Fibroblast of pulmonary artery (primary cell): ENCODE data around the gene LINC00237.
A peak's percentile ranks its signal among the peaks of the same experiment; 100 is the strongest.

Source experiments
- DNase-seq: peaks from one replicate; pipeline ENCODE4 v3.0.0-alpha.2; 2010; ENCODE audit warnings: low read depth
- H3K4me3 ChIP-seq: replicated peaks from 2 replicates; pipeline ENCODE4 v1.5.1; 2011; ENCODE audit warnings: low read depth, mild to moderate bottlenecking, control low read depth, low read length, moderate library complexity
- TF ChIP-seq, protein P1 (sequence below): IDR thresholded peaks from 2 replicates; pipeline ENCODE4 v1.5.1; 2011; ENCODE audit warnings: mild to moderate bottlenecking, control low read depth, low read length, inconsistent platforms; ENCODE audit errors: missing control alignments

LINC00237 gene

DNA sequence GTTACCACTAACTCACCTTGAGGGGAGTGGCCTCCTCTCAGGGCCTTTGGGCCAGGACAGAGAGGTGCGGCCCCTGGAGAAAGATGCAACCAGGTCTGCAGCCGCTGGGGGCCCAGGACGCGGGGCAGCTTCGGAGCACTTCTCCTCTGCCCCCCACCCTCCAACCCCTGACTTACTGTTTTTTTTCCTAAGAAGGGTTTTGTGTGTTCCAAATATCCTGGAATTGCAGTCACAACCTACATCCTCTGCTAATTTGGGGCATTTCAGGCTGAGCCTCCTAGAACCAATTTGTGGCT, 1.7 kb downstream of the LINC00237 start:
- no peak for DNase-seq

DNA sequence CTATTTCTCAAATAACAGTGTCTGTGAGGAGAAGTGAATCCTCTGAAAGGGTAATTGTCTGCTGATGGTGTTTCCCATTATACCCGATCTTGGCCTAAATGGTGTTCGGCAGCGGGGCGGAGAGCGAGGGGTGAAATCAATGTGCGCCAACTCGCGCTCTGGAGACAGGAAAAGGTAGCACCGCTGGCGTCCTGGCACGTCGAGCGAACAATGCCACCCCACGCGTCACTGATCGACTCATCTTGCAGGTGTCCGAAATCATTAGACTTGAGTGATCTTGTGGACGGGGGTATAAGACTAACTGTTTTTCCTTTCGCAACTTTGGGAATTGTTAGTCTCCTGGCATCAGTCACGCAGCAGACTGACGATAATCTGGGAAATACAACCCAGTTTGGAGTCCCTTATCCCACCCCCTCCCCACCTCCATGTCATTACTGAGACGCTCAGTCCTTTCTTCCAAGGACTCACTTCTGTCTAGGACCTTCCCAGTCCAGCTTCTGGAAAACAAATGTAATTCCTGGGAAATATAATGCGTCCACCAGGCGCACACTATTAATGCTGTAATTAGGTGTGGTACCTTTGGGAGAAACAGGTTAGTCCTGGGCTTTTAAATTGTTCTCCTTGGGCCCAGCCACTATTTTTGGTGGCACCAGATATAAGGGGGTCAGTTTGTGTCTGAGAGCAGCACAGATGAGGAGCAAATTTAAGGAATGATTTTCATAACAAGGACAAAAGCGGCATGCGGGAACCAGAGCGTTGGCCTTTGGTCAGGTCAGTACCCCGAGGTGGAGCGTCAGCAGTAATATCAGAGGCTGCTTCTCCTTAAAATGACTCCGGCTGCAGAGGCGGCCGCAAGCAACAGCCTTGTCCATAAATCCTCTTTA, 2.3 kb downstream of the LINC00237 start:
- H3K4me3 ChIP-seq: no peak overlapping the region
- DNase-seq: no peak
- TF ChIP-seq, protein P1, sequence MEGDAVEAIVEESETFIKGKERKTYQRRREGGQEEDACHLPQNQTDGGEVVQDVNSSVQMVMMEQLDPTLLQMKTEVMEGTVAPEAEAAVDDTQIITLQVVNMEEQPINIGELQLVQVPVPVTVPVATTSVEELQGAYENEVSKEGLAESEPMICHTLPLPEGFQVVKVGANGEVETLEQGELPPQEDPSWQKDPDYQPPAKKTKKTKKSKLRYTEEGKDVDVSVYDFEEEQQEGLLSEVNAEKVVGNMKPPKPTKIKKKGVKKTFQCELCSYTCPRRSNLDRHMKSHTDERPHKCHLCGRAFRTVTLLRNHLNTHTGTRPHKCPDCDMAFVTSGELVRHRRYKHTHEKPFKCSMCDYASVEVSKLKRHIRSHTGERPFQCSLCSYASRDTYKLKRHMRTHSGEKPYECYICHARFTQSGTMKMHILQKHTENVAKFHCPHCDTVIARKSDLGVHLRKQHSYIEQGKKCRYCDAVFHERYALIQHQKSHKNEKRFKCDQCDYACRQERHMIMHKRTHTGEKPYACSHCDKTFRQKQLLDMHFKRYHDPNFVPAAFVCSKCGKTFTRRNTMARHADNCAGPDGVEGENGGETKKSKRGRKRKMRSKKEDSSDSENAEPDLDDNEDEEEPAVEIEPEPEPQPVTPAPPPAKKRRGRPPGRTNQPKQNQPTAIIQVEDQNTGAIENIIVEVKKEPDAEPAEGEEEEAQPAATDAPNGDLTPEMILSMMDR: no peak

More for the DNA sequence above, 1.7 kb downstream of the LINC00237 start:
- no peak overlapping the region for H3K4me3 ChIP-seq
- TF ChIP-seq, protein P1: no peak

GRCh38 chr20:21102603-21103311, 3.4 kb downstream of the LINC00237 start:
- TF ChIP-seq, protein P1: no peak
- H3K4me3 ChIP-seq: no peak overlapping the region
- DNase-seq: peak; percentile 7

GRCh38 chr20:21101932-21102575, 4.1 kb downstream of the LINC00237 start:
- DNase-seq: no peak
- H3K4me3 ChIP-seq: no peak overlapping the region
- TF ChIP-seq, protein P1: no peak

DNA sequence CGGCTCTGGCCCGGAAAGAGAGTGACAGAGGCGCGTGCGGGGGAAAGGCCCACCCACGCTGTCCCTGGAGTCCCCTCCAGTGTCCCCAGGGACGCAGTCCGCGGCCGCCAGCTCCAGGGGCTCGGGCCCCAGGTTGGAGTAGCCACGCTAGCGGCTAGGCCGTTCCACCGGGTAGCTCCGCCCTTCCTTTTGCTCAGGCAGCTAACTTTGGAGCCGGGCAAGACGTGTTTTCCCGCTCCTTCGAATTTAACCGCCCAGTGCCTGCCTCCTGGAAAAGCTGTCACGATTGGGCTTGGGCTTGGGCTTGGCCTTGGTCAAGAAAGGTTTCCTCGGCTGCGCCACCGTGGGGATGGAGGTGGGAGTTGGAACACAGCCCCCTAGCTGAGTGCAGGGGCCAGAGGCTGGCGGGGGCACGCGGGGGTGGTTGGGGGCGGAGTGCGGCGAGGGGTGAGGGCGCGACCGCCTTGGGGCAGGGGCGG, 4.7 kb downstream of the LINC00237 start:
- no peak overlapping the region for H3K4me3 ChIP-seq
- TF ChIP-seq, protein P1: no peak
- no peak for DNase-seq

DNA sequence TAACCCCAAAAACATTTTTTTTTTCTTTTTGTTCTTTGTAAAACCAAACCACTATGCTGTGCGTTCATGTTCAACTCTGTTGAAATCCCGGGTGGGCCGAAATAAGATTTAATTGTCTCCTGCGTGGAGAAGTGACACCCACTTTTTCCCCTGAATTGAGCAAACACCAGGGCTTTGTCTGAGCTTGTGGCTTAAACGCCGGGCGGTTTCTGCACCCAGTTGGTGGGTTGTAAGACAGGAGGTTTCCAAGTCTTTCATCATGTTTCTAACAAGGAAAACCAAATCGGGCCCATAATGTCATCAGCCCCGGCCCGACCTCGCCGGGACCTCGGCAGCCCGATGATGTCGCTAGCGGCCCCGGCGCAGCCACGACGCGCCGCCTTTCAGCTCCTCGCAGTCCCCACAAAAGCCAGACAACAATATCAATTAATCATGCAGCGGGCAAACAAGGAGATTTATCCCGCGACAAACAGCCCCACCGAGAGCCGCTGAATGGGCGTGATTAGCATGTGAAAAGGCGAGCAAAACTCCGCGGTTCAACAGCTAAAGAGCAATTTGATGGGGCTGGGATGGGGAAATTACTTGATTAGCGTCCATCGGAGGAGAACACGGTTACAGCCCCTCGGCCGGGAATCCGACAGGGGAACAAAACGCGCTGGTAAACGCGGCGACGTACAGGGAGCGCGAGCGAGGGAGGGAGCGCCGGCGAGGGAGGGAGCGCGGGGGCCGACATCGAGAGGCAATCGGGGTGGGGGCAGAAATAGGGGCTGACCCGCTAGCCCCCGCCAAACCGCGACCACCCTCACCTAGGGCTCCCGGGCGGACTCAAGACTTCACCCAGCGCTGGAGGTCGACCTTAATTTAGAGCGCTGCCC, 5.3 kb downstream of the LINC00237 start:
- TF ChIP-seq, protein P1: no peak
- H3K4me3 ChIP-seq: no peak overlapping the region
- DNase-seq: peak; percentile 10
